ENCODE results near the gene ALK.

DNA sequence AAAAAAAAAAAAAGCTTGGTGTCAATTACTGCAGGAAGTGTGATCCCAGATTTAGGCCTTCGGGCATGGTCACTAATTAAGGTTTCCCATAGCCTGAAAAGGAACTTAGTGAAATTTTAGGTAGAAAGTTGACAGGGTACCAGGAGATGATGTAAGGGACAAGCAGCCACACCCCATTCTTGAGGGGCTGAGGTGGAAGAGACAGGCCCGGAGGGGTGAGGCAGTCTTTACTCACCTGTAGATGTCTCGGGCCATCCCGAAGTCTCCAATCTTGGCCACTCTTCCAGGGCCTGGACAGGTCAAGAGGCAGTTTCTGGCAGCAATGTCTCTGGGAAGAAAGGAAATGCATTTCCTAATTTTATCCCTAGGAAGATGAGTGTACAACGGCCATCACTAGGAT is 711.8 kb downstream of the ALK start:
- TF ChIP-seq SETDB1 (IDR thresholded peaks at IDR 0.05; ENCODE audit: insufficient read length, low read length) (no peak), HOXA7 (CRISPR knock-in tag; IDR thresholded peaks at IDR 0.05; ENCODE audit: borderline replicate concordance) (no peak), PBX3 (CRISPR knock-in tag; IDR thresholded peaks at IDR 0.05) (no peak), ZFP69B (tag by site-specific recombination; IDR thresholded peaks at IDR 0.05) (no peak), CTCF (tag by site-specific recombination; IDR thresholded peaks at IDR 0.05) (no peak), ZNF398 (tag by site-specific recombination; IDR thresholded peaks at IDR 0.05) (no peak), ZNF701 (tag by site-specific recombination; IDR thresholded peaks at IDR 0.05) (no peak), EGR2 (tag by site-specific recombination; IDR thresholded peaks at IDR 0.05; ENCODE audit: low read depth) (no peak), ZNF366 (tag by site-specific recombination; conservative IDR thresholded peaks at IDR 0.05) (no peak), ZNF311 (tag by site-specific recombination; IDR thresholded peaks at IDR 0.05; ENCODE audit: borderline replicate concordance) (no peak), ZNF837 (tag by site-specific recombination; IDR thresholded peaks at IDR 0.05) (no peak)
- TF ChIP-seq, protein P1, sequence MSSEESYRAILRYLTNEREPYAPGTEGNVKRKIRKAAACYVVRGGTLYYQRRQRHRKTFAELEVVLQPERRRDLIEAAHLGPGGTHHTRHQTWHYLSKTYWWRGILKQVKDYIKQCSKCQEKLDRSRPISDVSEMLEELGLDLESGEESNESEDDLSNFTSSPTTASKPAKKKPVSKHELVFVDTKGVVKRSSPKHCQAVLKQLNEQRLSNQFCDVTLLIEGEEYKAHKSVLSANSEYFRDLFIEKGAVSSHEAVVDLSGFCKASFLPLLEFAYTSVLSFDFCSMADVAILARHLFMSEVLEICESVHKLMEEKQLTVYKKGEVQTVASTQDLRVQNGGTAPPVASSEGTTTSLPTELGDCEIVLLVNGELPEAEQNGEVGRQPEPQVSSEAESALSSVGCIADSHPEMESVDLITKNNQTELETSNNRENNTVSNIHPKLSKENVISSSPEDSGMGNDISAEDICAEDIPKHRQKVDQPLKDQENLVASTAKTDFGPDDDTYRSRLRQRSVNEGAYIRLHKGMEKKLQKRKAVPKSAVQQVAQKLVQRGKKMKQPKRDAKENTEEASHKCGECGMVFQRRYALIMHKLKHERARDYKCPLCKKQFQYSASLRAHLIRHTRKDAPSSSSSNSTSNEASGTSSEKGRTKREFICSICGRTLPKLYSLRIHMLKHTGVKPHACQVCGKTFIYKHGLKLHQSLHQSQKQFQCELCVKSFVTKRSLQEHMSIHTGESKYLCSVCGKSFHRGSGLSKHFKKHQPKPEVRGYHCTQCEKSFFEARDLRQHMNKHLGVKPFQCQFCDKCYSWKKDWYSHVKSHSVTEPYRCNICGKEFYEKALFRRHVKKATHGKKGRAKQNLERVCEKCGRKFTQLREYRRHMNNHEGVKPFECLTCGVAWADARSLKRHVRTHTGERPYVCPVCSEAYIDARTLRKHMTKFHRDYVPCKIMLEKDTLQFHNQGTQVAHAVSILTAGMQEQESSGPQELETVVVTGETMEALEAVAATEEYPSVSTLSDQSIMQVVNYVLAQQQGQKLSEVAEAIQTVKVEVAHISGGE (tag by site-specific recombination; conservative IDR thresholded peaks at IDR 0.05; ENCODE audit: low read depth): no peak

Measured in HEK293 (cell line).